Activated CD8-positive, alpha-beta memory T cell treated with anti-CD3 and anti-CD28 coated beads, Interleukin-2, amount 50 U/mL, for 48 hours (primary cell): ENCODE results near the gene KCNJ5.
"Not testable (repeated sequence)": the region's sequence is repeated elsewhere in the genome, so short reads cannot be mapped to it uniquely, and the experiment has no call there.

Experiments
- DNase-seq: peaks from one replicate; pipeline ENCODE4 v3.0.0-alpha.2; 2020

KCNJ5 gene

DNA sequence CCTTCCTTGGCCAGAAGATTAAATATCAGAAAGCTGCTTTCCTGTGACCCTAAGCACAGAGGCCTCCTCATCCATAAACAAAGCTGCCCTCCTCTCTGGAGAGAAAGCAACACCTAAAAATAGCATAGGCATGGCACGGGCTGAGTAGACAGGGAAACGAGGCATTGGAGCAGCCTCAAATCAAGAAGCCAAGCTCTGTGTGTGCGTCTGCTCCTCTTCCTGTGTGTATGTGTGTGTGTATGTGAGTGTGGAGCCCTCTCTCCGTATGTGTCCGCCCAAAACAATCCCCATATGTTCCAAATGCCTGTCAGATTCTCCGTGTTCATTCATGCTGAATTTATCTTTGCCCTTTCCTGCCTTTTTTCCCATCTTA lies 24.0 kb downstream of the KCNJ5 start:
- no peak for DNase-seq

DNA sequence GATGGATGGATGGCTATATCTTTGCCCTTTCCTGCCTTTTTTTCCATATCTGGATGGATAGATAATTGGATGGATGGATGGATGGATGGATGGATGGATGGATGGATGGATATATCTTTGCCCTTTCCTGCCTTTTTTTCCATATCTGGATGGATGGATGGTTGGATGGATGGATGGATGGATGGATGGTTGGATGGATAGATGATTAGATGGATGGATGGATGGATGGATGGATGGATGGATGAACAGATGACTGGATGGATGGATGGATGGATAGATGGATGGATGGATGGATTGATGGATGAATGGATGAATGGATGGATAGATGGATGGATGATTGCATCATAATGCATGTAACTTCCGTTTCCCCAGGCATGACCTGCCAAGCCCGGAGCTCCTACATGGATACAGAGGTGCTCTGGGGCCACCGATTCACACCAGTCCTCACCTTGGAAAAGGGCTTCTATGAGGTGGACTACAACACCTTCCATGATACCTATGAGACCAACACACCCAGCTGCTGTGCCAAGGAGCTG lies 24.9 kb downstream of the KCNJ5 start:
- DNase-seq, result no peak

DNA sequence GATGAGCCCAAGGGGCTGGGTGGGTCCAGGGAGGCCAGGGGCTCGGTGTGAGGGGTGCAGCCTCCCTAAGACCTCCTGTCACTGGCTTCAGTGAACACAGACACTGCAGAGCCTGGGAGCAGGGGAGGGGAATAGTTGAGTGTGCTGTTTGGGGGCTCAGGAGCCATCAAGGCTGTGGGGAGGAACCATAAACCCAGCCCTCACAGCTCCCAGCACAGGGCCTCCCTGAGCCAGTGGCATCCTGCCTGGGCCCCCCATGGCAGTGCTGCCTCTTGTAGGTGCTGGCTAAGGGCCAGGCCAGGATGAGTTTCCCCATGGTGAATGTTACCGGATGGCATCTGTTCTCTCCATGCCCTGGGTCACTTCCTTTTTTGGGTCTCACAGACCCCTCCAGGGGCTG lies 25.5 kb downstream of the KCNJ5 start:
- no peak for DNase-seq

DNA sequence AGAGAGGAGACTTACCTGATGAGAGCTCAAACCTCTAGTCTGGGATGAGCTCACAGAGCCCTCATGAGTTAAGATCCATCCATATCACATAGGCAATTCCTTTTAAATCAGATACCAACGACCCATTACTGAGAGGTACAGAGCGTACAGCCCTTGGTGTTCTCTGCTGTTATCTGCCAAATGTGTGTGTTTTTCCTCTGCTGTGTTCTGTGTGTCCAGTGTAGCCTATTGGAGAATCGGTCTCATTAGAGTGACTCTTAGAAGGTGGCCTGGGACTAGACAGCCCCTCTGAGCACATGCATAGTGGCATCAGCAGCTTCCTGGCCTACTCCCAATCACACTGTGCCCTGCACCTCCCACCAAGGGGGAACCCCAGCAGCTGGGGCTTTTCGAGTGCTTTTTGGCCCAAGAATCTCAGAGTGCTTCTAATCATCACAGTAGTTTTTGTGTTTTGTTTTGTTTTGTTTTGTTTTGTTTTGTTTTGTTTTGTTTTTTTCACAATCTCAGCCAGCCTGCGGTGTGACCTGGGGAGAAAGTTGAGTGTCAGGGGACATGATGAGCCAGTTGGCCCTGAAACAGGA lies 26.1 kb downstream of the KCNJ5 start:
- no peak for DNase-seq

DNA sequence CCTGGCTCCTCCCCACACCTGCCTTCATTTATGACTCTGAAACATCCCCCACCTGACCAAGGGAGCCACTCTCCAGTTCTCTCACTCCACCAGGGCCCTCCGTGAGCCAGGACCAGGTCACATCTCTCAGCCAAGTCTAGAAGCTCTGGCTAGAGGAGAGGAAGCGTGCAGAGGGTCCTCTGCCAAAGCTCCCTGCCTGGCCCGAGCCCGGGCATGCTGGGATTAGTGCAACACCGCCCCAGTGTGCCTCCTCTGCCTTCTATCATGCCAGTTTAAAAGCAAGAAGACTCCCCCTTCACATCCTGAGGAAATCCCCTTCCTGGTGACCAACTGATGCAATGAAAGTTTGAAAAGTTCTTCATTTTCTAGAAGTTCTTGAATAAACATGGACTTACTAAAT lies 28.1 kb downstream of the KCNJ5 start:
- DNase-seq, result no peak

DNA sequence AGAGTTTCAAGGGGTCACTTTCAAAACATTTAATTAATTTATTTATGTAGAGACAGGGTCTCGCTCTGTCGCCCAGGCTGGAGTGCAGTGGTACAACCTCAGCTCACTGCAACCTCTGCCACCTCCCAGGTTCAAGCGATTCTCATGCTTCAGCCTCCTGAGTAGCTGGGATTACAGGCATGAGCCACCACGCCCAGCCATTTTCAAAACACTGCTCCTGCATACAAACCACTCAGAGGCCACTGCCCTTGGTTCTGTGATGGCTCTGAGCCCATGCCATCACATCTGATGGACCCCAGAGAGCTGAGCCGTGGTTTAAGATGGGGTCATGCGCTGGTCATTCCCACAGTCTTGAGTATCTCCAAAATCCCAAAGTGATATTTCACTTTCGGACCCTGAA lies 28.5 kb downstream of the KCNJ5 start:
- DNase-seq, result not testable (repeated sequence)

DNA sequence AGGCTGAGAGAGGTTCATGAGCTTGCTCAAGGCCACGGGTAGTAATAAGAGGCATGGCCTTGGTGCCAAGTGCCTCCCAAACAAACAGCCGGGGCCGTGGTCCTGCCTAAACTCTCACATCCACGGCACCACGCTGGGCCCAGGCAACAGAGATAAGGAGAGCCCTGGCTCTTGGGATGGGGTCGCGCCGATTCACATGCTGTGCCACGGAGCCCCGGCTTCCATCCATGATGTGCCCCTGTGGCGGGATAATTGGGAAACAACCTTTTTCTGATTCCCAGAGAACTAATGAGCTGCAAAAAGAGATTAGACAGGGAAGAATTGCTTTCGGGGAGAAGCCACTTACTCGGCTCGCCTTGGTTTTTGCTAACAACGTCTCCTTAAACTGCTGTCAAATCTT lies 29.5 kb downstream of the KCNJ5 start:
- no peak for DNase-seq

DNA sequence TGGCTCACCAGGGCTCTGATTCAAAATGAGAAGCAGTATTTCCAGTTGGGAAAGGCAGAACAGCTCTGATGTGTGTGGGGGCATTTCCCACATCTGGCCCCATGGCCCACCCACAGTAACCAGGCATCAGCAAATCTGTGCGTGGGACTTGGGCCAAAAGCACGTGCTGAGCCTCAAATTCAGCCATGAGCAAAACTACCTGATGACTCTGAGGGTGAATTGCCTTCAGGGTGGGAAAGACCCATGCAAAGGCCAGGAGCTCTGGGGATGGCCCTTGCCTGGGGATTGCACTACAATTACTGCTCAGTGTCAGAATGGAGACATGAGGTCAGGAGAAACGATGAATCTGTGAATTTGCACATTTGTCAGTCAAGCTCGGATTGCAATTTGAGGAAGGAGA lies 30.6 kb downstream of the KCNJ5 start:
- no peak for DNase-seq

DNA sequence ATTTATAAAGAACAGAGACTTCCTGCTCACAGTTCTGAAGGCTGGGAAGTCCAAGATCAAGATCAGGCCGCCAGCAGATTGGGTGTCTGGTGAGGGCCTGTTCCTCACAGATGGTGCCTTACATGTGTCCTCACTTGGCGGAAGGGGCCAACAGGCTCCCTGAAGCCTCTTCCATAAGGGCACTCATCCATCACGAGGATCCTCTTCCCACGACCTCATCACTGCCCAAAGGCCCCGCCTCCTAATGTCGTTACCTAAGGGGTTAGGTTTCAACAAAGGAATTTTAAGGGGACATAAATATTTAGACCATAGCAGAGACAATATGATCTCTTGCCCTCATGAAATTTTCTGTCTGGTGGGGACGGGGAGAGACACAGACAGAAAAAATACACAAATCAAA lies 32.9 kb downstream of the KCNJ5 start:
- DNase-seq, result no peak

DNA sequence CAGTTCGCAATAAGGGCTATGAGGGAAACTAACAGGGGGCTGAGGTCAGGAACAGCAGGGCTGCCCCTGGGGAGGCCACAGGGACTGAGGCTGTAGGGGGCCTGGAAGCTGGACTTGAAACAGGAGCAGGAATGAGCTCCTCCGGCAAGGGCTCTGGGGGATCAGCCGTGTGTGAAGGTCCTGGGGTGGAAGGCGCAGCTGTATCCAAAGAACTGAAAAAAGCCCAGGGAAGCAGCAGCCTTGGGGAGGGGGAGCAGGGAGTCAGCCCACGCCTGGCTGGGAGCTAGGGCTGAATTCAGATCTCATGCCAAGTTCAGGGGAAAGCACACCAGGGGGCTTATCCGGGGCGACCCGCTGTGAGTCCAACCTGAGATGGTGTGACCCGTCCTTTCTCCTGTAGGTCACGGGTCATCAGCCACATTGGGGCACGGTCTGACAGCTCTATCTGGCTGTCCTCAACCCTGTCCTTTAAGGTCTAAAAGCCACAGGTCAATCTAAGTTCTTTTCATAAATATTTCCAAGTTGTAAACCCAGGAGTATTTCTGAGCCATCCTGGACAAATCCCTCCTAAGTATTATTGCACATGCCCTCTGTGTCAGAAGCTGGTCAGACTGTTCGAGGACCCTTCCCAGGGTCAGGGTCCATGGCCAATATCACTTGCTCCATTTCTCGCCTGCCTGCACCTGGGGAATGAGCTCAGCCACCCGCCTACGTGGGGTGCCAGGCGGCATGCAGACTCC lies 33.5 kb downstream of the KCNJ5 start:
- no peak for DNase-seq

DNA sequence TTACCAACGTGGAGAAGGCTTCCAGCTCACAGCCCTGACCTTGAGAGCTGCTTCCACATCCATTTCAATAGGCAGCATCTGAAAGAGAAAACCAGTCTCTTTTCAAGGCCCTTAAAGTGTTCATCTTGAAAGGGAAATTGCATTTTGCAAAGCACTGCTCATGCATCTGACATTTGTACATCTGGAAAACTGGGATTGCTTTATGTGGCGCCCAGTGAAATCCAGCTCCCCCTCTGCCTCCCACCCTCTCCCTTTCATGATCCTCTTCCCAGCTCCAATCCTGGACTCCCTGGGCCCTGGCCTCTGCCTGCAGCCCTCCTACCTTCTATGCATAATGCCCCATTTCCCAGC lies 34.1 kb downstream of the KCNJ5 start:
- no peak for DNase-seq

DNA sequence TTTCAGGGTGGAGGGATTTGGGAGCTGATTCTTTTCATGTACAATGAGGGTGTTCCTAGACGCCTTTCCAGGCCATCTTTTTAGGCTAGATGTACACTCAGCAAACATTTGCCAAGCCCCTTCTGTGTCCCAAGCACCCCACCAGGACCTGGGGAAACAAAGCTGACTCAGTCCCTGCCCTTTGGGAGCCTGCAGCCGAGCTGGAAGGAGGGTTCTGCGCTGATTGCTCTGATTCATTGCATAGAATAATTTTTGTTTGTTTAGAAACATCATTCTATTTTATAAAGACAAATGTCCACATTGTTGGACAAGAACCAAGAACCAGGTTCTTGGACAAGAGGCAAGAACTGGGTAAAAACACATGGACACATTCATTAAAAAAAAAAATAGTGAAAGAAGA lies 34.8 kb downstream of the KCNJ5 start:
- no peak for DNase-seq

DNA sequence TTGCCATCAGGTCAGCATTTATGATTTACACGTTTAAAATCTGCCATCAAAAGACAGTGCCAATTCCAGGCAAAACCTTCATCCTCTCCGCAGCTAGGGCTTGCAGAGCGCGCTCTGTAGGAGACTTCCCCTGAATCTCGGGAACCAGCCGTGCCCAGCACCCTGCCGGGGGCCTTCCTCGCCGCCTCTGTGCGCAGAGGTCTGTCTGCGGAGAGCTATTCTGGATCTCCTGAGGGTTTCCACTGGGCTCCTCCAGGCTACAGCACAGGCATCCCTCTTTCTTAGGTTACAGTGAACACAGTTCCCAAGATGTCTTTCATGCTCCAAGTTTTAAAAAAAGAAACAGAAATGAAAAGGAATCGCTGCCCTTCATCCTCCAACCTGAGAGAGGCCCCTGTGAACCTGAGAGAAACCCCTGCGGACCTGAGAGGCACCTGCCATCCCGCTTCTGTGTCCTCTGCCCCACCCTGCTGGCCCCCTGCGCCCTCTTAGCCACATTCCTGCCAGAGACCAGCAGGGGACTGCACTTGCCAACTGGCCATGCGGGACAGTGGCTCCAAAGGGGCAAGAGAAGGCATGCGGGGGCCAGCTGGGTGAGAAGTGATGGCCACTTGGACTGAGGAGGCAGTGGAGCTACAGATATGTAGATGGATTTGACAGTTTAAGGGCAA lies 35.4 kb downstream of the KCNJ5 start:
- no peak for DNase-seq

DNA sequence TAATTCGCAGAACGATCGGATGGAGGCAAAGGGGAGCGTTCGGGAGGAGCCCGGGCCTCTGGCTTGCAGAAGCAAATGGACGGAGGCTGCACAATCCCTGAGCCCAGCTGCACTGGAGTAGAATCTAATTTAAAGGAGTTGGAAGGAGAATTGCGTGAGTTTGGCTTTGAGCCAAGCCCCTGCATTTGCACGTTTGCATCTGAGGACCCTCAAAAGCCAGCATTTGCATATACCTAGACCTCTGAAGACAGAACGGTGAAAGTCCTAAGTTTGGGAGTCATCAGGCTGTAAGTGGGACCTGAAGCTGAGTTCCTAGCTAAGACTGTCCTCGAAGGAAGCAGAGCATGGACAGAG lies 35.9 kb downstream of the KCNJ5 start:
- DNase-seq, result no peak

DNA sequence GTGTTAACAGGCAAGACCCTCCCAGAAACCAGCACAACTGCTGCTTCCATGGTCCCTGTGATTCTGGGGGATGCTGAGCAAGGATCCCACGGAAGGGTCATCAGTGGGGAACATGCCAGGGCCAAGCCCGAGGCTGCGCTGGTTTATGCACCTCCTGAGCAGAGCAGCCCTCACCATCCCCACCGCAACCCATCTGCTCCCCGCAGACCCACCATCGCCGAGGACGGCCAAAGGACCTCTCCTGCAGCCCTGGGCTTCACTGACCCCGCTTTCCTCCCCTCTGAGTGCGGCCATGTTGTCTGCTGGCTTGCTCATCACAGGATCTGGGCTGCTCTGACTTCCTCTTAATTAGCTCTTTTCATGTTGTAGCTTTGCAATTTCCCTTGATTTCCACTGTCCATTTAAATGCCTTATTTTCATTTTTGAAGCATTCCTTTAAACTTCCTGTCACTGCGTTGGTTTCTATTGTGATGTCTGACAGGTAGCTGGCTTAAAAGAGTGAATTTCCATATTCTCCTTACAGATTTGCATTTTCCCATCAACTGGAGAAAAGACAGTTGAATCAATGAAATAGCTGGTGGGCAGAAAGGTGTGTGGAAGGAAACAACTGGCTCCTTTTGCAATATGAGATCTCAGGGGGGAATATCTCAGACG lies 36.7 kb downstream of the KCNJ5 start:
- no peak for DNase-seq

DNA sequence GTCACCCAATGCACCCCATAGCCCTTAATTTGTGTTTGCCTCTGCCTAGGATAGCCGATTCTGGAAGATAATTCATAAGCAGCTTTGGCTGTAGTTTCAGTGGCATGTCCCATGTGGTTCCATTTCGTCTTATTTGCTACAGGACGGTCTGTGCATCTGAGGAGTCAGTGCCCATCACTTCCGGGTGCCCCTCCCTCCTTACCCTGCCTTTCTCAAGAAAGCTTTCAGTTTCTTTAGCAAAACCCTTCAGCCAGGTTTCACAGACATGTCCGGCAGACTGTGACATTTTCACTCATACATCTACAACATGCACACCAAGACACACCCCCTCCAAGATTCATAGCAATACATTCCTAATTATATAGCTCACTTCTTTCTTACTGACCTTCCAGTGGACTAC lies 37.2 kb downstream of the KCNJ5 start:
- no peak for DNase-seq

DNA sequence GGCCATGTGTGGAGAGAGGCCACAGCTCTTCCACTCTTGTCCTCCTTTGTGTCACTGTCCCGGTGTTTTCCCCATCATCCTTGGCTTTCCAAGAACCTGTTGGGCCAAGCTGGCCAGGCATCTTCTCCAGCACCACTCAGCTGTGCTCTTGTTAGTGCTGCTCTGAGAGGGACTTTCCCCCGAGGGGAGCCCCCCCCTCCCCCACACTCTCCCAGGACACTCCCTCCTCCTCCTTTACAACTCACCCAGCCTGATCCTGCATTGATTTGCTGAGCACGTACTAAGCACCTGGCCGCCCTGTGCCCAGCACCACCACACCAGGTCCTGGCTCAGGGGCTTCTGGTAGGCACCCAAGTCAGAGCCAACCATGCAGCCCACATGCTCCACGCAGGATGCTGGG lies 38.3 kb downstream of the KCNJ5 start:
- no peak for DNase-seq

DNA sequence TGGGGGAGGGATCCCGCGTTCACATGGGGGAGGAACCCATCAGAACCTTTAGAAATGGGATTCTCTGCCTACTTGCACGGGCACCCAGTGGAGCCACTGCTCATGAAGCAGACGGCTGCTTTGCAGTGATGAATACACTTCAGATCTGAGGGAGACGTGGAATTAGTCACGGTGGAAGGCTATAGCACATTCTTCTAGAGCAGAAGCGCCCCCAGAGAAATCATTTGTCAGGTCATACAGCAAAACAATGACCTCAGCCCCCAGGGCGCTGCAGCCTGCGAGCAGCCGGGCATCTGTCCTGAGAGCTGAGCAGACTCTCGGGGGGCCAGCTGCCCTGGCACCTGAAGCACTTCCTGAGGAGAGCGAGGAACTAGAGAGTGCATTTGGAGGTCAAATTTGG lies 38.8 kb downstream of the KCNJ5 start:
- no peak for DNase-seq

DNA sequence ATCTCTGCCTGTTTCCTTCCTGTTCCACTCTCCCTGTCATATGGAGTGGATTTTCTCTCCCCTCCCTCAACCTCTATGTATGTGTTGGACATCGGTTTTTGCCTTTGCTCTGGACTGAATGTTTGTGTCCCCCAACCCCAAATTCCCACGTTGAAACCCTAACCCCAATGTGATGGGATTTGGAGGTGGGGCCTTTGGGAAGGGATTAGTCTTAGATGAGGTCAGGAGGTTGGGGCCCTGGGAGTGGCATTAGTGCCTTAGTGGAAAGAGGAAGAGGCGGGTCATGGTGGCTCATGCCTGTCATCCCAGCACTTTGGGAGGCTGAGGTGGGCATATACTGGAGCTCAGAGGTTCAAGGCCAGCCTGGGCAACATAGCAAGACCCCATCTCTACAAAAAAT lies 39.9 kb downstream of the KCNJ5 start:
- DNase-seq, result no peak

DNA sequence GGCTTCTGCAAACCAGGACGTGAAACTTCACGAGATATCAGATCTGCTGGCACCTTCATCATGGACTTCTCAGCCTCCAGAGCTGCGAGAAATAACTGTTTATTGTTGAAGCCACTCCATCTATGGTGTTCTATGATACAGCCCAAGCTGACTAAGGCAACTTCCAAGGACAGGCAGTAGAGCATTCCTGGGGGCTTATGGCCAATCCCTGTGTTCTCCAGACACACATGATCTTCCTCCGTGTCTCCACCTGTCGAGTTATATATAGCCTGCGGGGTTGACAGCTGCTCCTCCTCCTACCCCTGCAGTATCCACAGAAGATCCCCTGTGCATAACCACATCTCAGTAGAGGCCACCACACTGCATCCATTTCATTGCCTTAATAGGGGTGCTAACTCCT lies 40.5 kb downstream of the KCNJ5 start:
- no peak for DNase-seq

DNA sequence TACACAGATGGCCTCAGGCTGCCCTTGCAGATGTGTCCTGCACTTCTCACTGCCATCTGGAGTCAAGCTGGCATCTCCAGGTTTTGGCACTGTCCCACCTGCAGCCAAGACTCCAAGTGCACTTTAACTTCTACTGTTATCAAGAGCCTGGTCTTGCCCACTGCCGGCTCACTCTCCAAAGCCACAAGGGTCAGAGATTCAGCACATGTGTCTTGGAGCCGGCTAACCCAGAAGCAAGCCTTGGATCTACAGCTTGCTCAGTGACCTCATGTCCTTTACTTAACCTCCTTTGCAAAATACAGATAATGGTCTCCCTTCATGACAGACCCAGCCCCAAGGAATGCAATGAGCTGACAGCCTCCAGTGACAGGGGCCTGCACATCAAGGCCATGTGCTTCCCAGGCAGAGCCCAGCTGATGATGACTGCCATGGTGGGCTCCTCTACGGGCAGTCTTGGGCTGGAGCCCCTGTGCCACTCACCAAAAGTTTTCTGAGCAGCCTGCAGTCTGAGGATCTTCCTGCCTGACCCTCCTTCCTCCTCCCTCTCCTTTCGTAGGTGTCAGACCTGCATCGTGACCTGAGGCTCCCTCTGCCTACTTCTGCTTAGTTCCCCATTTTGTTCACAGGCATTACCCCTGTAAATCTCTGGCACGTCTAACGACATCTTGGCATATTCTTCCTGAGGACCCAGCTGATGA lies 42.5 kb downstream of the KCNJ5 start:
- DNase-seq, result no peak

DNA sequence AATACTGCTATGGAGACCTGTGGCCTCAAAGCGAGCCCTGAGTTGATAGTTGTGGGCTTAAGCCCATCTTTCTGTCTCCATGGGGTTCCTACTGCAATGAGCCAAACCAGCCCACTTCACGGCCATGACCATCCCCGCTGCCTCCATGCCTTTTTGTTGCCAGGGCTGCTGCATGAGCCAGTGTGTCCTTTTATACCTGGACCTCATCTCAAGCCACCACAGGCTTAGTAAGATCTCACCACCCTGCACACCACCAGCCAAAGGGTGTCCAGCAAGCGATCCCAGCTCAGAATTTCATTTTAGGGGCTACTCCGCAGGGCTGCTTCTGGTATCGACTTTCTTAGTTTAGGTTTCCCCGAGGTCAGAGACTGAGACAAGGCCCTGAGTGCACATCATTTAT lies 43.2 kb downstream of the KCNJ5 start:
- DNase-seq, result no peak

DNA sequence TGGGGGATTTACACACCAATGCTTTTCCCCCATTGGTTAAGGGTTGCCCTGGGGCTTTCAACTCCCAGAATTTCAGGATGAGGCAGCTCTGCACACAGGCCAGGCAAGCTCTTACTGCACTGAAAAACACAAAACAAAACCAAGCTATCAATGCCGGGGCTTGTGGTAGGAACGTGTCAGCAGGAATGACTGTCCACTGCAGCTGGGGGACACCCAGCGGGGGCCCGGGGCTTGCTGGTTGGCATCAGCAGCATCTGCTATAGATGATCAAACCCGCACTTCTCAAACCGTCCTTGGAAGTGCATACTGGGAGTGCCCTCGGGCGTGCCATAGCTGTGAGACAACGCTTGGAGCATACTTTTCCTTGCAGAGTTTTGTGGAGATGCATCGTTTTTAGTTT lies 43.8 kb downstream of the KCNJ5 start:
- no peak for DNase-seq
